Neutrophil (primary cell): ENCODE measurements around the gene SHPK.

Experiments
- H3K27ac ChIP-seq: fragments of 200-600 bp; sonication (generic); 2 replicates; pipeline ENCODE4 v1.5.1; 2016; ENCODE audit warnings: mild to moderate bottlenecking, moderate library complexity
- H3K27me3 ChIP-seq: fragments of 200-600 bp; sonication (generic); 2 replicates; pipeline ENCODE4 v1.6.0; 2016; ENCODE audit warnings: mild to moderate bottlenecking
- H3K36me3 ChIP-seq: fragments of 200-600 bp; sonication (generic); 2 replicates; pipeline ENCODE4 v1.5.1; 2017
- H3K4me1 ChIP-seq, 2 experiments: fragments of 200-600 bp in 1 of 2; sonication (generic) in 1 of 2; 1 replicate in 1 of 2; 2 replicates in 1 of 2; pipeline versions ENCODE4 v1.5.1 to v1.6.1; 2013 to 2016; ENCODE audit warnings: low read depth in 1 of 2, low read length in 1 of 2, mild to moderate bottlenecking in 1 of 2, moderate library complexity in 1 of 2; ENCODE audit not compliant: control insufficient read depth in 1 of 2, insufficient read depth in 1 of 2
- H3K4me3 ChIP-seq, 2 experiments: fragments of 200-600 bp in 1 of 2; sonication (generic) in 1 of 2; 1 replicate in 1 of 2; 2 replicates in 1 of 2; pipeline ENCODE4 v1.5.1; 2013 to 2016; ENCODE audit warnings: low read depth in 1 of 2, low read length in 1 of 2, mild to moderate bottlenecking in 1 of 2, moderate library complexity in 1 of 2
- H3K9me3 ChIP-seq: fragments of 200-600 bp; sonication (generic); 2 replicates; pipeline ENCODE4 v1.5.1; 2016
- TF ChIP-seq, protein P1 (sequence below): fragments of 200-600 bp; sonication (generic); IDR thresholded peaks from 2 replicates; pipeline ENCODE4 v1.5.1; 2016; ENCODE audit warnings: antibody characterized with exemption

SHPK gene

DNA sequence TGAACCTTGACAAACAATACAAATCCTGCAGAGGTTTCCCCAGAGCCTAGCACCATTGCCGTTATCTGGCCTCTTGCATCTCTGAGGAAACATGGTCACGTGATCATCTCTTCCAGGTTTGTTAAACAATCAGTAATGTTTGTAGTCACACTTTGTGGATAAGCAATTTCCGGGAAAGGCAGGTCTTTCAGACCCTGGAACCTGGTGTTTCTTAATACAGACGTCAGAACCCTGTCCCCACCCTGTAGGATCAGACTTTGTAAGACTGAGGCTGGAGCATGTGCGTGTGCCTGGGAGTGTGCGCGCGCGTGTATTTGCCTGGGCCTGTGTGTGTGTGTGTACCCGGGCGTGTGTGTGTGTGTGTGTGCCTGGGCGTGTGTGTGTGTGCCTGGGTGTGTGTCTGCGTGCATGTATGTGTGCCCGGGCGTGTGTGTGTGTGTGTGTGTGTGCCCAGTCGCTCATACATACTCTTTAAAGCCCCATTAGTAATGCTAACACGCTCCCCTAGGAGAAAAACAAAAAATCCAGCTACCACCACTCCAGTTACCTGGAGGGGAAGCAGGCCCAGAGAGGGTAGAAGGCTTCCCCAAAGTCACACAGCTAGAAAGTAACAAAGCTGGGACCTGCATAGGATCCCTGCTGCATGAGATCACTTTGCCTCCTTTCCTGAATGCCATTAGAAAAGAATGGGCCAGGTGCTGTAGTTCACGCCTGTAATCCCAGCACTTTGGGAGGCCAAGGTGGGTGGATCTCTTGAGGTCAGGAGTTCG, 5.9 kb upstream of the SHPK start:
- no peaks in the 10 kb centered on the region for H3K36me3 ChIP-seq

DNA sequence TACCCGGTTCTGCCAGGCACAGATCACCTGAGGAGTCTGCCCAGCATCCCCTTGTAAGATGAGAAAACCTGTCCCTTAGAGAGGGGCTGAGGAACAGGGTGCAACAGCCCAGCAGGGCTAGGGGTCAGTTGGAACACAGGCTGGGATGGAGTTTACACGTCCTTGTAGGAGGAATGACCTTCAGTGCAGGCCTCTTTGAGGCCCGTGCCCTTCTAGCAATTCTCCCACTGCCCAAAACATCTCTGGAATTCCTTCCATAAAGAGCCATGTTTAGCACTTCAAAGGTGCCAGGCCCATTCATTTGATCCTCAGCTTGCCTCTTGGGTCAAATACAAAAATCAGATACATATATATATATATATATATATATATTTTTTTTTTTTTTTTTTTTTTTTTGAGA, 5.0 kb upstream of the SHPK start:
- no peak overlapping the region for H3K27ac ChIP-seq
- TF ChIP-seq, protein P1, sequence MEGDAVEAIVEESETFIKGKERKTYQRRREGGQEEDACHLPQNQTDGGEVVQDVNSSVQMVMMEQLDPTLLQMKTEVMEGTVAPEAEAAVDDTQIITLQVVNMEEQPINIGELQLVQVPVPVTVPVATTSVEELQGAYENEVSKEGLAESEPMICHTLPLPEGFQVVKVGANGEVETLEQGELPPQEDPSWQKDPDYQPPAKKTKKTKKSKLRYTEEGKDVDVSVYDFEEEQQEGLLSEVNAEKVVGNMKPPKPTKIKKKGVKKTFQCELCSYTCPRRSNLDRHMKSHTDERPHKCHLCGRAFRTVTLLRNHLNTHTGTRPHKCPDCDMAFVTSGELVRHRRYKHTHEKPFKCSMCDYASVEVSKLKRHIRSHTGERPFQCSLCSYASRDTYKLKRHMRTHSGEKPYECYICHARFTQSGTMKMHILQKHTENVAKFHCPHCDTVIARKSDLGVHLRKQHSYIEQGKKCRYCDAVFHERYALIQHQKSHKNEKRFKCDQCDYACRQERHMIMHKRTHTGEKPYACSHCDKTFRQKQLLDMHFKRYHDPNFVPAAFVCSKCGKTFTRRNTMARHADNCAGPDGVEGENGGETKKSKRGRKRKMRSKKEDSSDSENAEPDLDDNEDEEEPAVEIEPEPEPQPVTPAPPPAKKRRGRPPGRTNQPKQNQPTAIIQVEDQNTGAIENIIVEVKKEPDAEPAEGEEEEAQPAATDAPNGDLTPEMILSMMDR, result no peak
- no peaks in the 10 kb centered on the region for H3K36me3 ChIP-seq

More for the DNA sequence above, 5.9 kb upstream of the SHPK start:
- H3K27me3 ChIP-seq, result no peaks in the 10 kb centered on the region
- H3K27ac ChIP-seq, result no peak overlapping the region
- H3K4me3 ChIP-seq, result no peak overlapping the region
- H3K4me1 ChIP-seq, result peaks cover 17 to 30% of the 10 kb centered on the region in 2 experiments
- H3K9me3 ChIP-seq, result no peaks in the 10 kb centered on the region
- TF ChIP-seq, protein P1, result no peak

GRCh38 chr17:3639981-3640596, 4.0 kb upstream of the SHPK start:
- TF ChIP-seq, protein P1, result no peak
- no peaks in the 10 kb centered on the region for H3K36me3 ChIP-seq
- no peaks in the 10 kb centered on the region for H3K27me3 ChIP-seq
- peaks cover 30 to 38% of the 10 kb centered on the region in 2 experiments for H3K4me1 ChIP-seq
- H3K9me3 ChIP-seq, result no peaks in the 10 kb centered on the region
- no peak overlapping the region for H3K4me3 ChIP-seq
- H3K27ac ChIP-seq, result peak overlapping the region; percentile 33

More for the DNA sequence above, 5.0 kb upstream of the SHPK start:
- peaks cover 21 to 32% of the 10 kb centered on the region in 2 experiments for H3K4me1 ChIP-seq
- H3K9me3 ChIP-seq, result no peaks in the 10 kb centered on the region
- H3K27me3 ChIP-seq, result no peaks in the 10 kb centered on the region
- no peak overlapping the region for H3K4me3 ChIP-seq

DNA sequence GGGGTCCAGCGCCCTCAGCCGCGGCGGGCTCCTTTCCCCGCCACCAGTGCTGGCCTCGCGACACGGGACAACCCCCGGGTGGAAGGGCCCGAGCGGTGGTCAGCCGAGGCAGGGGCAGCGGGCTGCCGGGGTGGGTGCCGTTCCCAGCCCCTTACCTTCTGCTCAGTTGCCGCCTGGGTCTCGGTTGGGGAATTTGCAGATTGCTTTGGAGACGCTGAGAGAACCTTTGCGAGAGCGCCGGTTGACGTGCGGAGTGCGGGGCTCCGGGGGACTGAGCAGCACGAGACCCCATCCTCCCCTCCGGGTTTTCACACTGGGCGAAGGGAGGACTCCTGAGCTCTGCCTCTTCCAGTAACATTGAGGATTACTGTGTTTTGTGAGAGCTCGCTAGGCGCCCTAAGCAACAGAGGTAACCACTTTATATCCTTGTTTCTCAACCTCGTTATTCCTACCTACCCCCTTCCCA, 891 bp upstream of the SHPK start:
- H3K9me3 ChIP-seq, result no peaks in the 10 kb centered on the region
- H3K4me3 ChIP-seq, result peak overlapping the region; percentile 89 to 94
- TF ChIP-seq, protein P1, result no peak
- H3K36me3 ChIP-seq, result peaks cover 3% of the 10 kb centered on the region
- no peaks in the 10 kb centered on the region for H3K27me3 ChIP-seq
- peaks cover 35 to 41% of the 10 kb centered on the region in 2 experiments for H3K4me1 ChIP-seq
- H3K27ac ChIP-seq, result peak overlapping the region; percentile 90

DNA sequence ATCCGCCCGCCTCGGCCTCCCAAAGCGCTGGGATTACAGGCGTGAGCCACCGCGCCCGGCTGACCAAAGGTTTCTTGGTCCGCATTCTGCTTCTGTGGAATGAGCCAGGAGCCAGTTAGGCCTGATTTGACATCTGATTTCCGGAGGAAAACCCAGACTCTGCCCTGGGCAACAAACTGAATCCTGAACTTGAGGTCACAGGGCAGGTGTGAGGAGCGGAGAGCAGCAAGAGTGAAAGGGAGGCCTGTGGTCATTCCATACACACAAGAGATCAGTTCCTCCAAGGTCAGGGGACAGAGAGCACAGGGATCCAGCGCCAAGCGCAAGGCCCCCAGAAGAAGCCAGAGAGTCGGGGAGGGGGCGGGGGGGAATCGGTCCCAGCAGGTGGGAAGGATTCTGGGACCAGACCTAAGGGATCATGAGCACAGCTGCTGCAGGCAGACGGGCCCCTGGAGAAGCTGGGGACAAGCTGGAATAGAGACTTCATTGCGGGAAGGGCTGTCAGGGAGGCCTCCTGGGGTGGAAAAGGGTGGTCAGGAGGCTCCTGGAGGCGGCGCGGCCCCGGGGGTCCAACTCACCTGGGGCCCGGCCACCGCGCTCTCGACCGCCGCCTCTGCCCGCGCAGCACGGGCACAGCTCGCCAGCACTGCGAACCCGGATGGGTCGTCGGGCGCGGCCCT, 436 bp downstream of the SHPK start:
- no peaks in the 10 kb centered on the region for H3K9me3 ChIP-seq
- peak overlapping the region; percentile 90 for H3K27ac ChIP-seq
- peak overlapping the region; percentile 89 to 94 for H3K4me3 ChIP-seq
- TF ChIP-seq, protein P1, result no peak
- H3K36me3 ChIP-seq, result peaks cover 5% of the 10 kb centered on the region
- peaks cover 30 to 31% of the 10 kb centered on the region in 2 experiments for H3K4me1 ChIP-seq
- no peaks in the 10 kb centered on the region for H3K27me3 ChIP-seq
